CMK (cell line): ENCODE data around the gene PPTC7.
"Not testable (repeated sequence)": the region's sequence is repeated elsewhere in the genome, so short reads cannot be mapped to it uniquely, and the experiment has no call there.

ENCODE experiments used
- DNase-seq: peaks from one replicate; pipeline ENCODE4 v3.0.0-alpha.2; 2010; ENCODE audit warnings: low read depth

Gene PPTC7

GRCh38 chr12:110561471-110562201, 21.5 kb downstream of the PPTC7 start:
- DNase-seq, result no peak

DNA sequence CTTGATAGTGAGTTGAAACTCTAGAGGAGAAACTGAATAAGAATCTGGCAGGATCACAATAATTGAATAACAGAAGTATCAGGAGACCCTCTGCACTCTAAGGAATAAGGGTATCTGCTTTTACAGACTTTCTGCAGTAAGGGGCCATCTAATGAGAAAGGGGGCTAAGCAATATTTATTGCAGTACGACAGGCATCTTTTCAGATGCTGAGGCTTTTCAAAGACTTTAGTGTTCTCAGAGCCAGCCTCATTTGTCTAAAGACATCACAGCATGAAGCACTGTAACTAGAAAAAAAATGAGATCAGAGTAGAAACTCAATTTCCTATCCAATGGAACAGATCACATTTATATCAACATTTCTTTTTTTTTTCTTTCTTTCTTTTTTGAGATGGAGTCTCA, 22.2 kb downstream of the PPTC7 start:
- DNase-seq, result no peak

DNA sequence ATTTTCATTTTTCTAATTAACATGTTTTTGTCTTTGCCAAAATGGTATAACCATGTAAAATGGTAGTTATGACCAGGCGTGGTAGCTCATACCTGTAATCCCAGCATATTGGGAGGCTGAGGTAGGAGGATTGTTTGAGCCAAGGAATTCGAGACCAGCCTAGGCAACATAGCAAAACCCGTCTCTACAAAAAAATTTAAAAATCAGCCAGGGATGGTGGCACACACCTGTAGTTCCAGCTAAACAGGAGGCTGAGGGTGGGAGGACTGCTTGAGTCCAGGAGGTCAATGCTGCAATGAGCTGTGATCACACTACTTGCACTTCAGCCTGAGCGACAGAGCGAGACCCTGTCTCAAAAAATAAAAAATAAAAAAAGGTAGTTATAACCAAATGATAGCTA, 23.1 kb downstream of the PPTC7 start:
- DNase-seq, result no peak

DNA sequence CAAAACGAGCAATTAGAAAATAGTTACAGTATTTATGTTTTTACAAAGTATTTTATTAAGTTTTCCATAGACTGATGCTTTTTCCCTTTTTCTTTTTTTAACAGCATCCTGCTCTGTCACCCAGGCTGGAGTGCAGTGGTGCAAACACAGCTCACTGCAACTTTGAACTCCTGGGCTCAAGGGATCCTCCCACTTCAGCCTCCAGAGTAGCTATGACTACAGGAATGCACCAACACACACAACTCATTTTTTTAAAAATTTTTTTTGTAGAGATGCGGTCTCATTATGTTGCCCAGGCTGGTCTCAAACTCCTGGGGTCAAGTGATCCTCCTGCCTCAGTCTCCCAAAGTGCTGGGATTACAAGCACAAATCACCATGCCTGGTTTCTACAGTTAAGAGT, 24.2 kb downstream of the PPTC7 start:
- DNase-seq, result not testable (repeated sequence)

DNA sequence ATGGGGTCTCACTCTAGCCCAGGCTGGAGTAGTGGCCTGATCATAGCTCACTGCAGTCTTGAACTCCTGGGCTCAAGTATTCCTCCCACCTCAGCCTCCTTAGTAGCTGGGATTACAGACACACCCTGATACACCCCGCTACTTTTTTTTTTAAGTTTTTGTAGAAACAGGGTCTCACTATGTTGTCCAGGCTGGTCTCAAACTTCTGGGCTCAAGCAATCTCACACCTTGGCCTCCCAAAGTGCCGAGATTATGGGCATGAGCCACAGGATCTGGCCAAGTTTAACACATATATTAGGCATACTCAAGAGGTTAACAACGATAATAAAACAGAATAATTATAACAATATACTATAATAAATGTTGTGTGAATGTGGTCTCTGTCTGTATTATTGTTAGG, 25.8 kb downstream of the PPTC7 start:
- DNase-seq, result no peak

DNA sequence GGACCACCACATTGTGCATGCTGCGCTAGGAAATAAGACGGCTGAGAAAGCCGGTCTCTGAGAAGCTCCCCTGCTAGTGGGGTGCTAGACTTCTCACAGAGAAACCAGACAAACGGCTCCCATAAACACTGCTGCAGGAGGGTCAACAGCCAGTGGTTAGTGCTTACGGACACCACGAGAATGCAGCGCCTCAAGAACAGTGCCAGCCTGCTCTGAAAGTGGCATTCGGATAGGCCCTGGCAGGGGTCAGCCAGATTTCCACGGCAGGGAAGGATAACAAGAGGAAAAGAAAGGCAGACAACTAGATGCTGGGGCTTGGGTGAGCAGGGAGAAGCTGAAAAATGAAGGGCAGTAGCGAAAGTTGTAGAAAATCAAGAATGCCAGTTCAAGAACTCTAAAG, 26.4 kb downstream of the PPTC7 start:
- no peak for DNase-seq

GRCh38 chr12:110555577-110556406, 27.3 kb downstream of the PPTC7 start:
- no peak for DNase-seq

DNA sequence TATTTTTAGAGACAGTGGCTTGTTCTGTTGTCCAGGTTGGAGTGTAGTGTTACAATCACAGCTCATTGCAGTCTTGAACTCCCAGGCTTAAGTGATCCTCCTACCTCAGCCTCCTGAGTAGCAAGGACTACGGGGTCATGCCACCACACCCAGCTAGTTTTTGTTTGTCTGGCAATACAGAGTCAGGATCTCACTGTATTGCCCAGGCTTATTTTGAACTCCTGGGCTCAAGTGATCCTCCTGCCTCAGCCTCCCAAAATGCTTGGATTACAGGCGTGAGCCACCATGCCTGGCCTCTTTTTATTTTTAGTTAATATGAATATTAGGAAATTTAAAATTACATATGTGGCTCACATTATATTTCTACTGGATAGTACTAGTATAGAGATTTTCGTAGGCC, 28.9 kb downstream of the PPTC7 start:
- no peak for DNase-seq

DNA sequence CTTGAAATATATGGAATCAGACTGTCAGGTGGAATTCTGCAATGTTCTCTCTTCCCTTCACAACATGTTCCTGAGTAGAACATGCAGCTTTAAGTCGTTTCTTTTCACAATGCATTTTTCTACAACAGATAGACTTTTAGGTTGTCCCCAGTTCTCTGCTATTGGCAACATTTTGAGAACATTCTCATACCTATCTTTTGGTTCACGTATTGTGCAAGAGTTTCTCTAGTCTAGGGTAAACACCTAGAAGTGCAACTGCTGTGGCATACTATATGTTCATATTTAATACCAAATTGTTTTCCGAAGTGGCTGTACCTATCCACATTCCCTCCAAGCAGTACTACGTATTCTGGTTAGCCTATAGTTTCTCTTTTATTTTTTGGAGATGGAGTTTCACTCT, 32.1 kb downstream of the PPTC7 start:
- no peak for DNase-seq

DNA sequence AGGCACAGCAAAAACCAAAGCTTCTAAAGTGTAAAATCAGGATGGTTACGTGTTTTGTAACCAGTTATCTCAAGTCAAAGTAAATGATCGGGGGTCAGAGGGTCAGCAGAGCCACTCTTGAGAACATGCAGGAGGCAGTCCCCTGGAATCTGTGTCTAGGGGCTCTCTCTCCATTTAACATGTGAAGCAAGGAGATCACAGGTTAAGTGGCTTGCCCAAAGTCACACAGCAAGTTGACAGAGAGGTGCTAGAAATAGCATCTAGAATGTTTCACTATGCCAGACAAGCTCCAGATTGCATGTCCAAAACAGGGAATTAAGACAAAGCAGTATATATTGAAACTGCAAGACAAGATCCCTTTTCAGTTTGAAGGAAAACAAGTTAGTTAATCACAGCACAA, 33.4 kb downstream of the PPTC7 start:
- no peak for DNase-seq

GRCh38 chr12:110548678-110549077, 34.4 kb downstream of the PPTC7 start:
- DNase-seq, result no peak

- no peak for DNase-seq
Measured at GRCh38 chr12:110547090-110547489, 36.0 kb downstream of the PPTC7 start.

GRCh38 chr12:110546339-110546738, 36.8 kb downstream of the PPTC7 start:
- no peak for DNase-seq

DNA sequence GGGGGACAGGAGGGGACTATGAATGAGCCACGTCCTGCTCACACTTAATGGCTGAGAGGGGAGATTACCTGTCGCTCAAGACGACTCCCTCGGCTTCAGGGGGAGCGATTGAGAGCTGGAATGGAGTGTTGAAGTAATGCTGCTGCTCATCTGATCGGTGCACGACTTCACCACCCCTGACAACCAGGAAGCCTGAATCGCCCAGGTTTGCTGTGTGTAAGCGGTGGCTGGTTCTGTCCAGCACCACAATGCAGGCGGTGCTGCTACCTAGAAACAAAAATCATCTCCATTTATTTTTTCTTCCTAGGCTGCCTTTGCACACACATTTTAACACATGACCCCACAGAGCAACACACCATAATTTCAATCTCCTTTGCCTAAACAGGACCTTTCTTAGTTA, 37.3 kb downstream of the PPTC7 start:
- DNase-seq, result no peak

GRCh38 chr12:110545259-110545658, 37.9 kb downstream of the PPTC7 start:
- DNase-seq, result not testable (repeated sequence)

- DNase-seq, result no peak
Measured at GRCh38 chr12:110543965-110544364, 39.2 kb downstream of the PPTC7 start.

- DNase-seq, result no peak
Measured at GRCh38 chr12:110543252-110543959, 39.7 kb downstream of the PPTC7 start.

GRCh38 chr12:110540048-110540447, 43.1 kb downstream of the PPTC7 start:
- DNase-seq, result no peak

- DNase-seq, result no peak
Measured at GRCh38 chr12:110538869-110539622, 44.1 kb downstream of the PPTC7 start.

DNA sequence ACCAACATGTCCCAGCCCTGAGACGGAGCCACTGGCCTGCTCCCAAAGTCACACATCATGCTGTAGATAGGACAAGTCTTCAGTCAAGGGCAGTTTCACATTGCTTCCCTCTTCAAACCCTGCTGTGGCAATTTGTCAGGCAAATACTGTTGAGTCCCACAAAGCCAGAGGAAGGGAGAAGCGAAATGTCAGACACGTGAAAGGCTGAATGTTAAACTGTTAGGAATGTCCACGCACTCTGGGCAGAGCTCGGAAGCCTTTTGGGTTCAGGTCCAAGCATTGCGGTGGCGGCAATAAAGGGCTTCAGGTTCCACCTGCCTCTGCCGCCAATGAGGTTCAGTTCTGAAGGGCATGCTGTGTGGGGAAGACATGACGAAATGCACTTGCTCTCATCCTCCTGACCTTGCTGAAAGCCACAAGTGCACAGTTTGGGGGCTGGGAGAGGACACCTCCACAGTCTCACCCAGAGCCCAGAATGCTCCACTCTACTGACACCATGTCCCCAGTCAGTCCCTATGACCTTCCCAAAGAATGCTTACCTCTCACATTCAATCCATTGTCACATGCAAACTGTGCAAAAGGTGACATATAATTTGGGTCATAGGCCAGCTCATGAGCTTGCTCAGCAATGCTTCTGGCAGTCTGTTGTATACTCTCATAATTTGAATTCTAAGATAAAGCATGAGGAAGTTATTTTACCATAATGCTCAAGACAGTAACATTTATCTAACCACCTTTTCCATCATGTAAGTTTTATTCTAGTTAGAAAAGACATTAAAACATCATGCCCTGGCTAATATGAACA, 45.3 kb downstream of the PPTC7 start:
- DNase-seq, result no peak
